Measurements from ENCODE around the gene POU2AF1.

- TF ChIP-seq CTCF (optimal IDR thresholded peaks at IDR 0.05 in 1 of 3, IDR thresholded peaks at IDR 0.05 in 1 of 3, conservative IDR thresholded peaks at IDR 0.05 in 1 of 3; ENCODE audit: extremely low read depth in 1 of 3, insufficient read depth in 2 of 3, low read length in 3 of 3), result no peak
- TF ChIP-seq EZH2 (IDR thresholded peaks at IDR 0.05; ENCODE audit: low read length), result no peak
Observed at GRCh38 chr11:111416231-111416960, 37.3 kb upstream of the POU2AF1 start.

Data from keratinocyte (primary cell).